Osteoblast (primary cell): ENCODE measurements around the gene SEMA6B. TPM values are rescaled to one million over a fixed set of nuclear protein-coding genes. Genes with fewer than 3 reads are reported as not detected.

Experiments used
- DNase-seq: peaks from one replicate; pipeline ENCODE4 v3.0.0; 2011; ENCODE audit warnings: low spot score, mixed read lengths; ENCODE audit not compliant: insufficient read length; ENCODE audit errors: missing footprints
- H2AFZ ChIP-seq: 2 replicates; pipeline ENCODE4 v1.6.0; 2011; ENCODE audit warnings: mild to moderate bottlenecking, low read length
- H3K27ac ChIP-seq: 2 replicates; pipeline ENCODE4 v1.5.1; 2011; ENCODE audit warnings: mild to moderate bottlenecking, low read depth, low read length, moderate library complexity
- H3K27me3 ChIP-seq: 2 replicates; pipeline ENCODE4 v1.6.0; 2012; ENCODE audit warnings: mild to moderate bottlenecking, control low read depth, inconsistent platforms, low read length, moderate library complexity; ENCODE audit not compliant: insufficient read depth
- H3K36me3 ChIP-seq: 2 replicates; pipeline ENCODE4 v1.5.1; 2011; ENCODE audit warnings: mild to moderate bottlenecking, low read length, control low read depth, moderate library complexity; ENCODE audit not compliant: insufficient read depth
- H3K4me1 ChIP-seq: 2 replicates; pipeline ENCODE4 v1.5.1; 2011; ENCODE audit warnings: mild to moderate bottlenecking, low read length, control low read depth, moderate library complexity; ENCODE audit not compliant: insufficient read depth
- H3K4me2 ChIP-seq: 2 replicates; pipeline ENCODE4 v1.6.0; 2011; ENCODE audit warnings: mild to moderate bottlenecking, low read length; ENCODE audit not compliant: insufficient read depth
- H3K4me3 ChIP-seq: fragments of 200-600 bp; sonication (generic); 3 replicates; pipeline ENCODE4 v1.5.1; 2012; ENCODE audit warnings: mild to moderate bottlenecking, low read length, inconsistent platforms; ENCODE audit not compliant: insufficient read depth
- H3K79me2 ChIP-seq: 2 replicates; pipeline ENCODE4 v1.6.0; 2012; ENCODE audit warnings: mild to moderate bottlenecking, low read length, control low read depth, inconsistent platforms; ENCODE audit not compliant: insufficient read depth
- H3K9me3 ChIP-seq: 2 replicates; pipeline ENCODE4 v1.5.1; 2011; ENCODE audit warnings: low read depth, low read length, control low read depth
- H4K20me1 ChIP-seq: 2 replicates; pipeline ENCODE4 v1.6.0; 2012; ENCODE audit warnings: mild to moderate bottlenecking, low read length, control low read depth; ENCODE audit not compliant: insufficient read depth
- CTCF ChIP-seq: IDR thresholded peaks from 2 replicates; pipeline ENCODE4 v1.5.1; 2011; ENCODE audit warnings: mild to moderate bottlenecking, low read depth, low read length, moderate library complexity; ENCODE audit errors: extremely low read depth
- total RNA-seq: library from RNA; depleted of rRNA; stranded (reverse); fragments of >200 nt; gene quantifications from 2 replicates; pipeline ENCODE4 v1.2.3, GENCODE V29; 2012

SEMA6B gene
- total RNA-seq, 1 donor = 0.36 TPM

- DNase-seq = no peak
- Histone ChIP-seq H2AFZ (no peak overlapping the region), H3K79me2 (no peaks in the 10 kb centered on the region), H3K4me3 (no peak overlapping the region), H3K4me1 (peaks cover 6% of the 10 kb centered on the region), H3K27ac (no peak overlapping the region), H3K27me3 (no peaks in the 10 kb centered on the region), H3K36me3 (no peaks in the 10 kb centered on the region), H3K4me2 (no peak overlapping the region), H4K20me1 (peaks cover 3% of the 10 kb centered on the region), H3K9me3 (no peaks in the 10 kb centered on the region)
- no peak for TF ChIP-seq CTCF
These were observed 48.8 kb downstream of the SEMA6B start for GRCh38 chr19:4510435-4511255.

- TF ChIP-seq CTCF = no peak
- Histone ChIP-seq H3K27me3 (no peaks in the 10 kb centered on the region), H3K27ac (no peak overlapping the region), H3K4me2 (no peak overlapping the region), H3K4me3 (no peak overlapping the region), H3K79me2 (no peaks in the 10 kb centered on the region), H3K36me3 (peaks cover 4% of the 10 kb centered on the region), H3K4me1 (peaks cover 6% of the 10 kb centered on the region), H2AFZ (no peak overlapping the region), H3K9me3 (no peaks in the 10 kb centered on the region), H4K20me1 (peaks cover 7% of the 10 kb centered on the region)
- DNase-seq = no peak
These were observed 50.8 kb downstream of the SEMA6B start for GRCh38 chr19:4508698-4509097.

- Histone ChIP-seq H3K79me2 (no peaks in the 10 kb centered on the region), H3K4me1 (peaks cover 6% of the 10 kb centered on the region), H3K4me2 (no peak overlapping the region), H3K27ac (no peak overlapping the region), H3K4me3 (no peak overlapping the region), H2AFZ (no peak overlapping the region), H3K36me3 (peaks cover 9% of the 10 kb centered on the region), H3K27me3 (no peaks in the 10 kb centered on the region), H3K9me3 (no peaks in the 10 kb centered on the region), H4K20me1 (peaks cover 7% of the 10 kb centered on the region)
- no peak for DNase-seq
- TF ChIP-seq CTCF = no peak
These were observed 51.7 kb downstream of the SEMA6B start for GRCh38 chr19:4507804-4508203.

GRCh38 chr19:4507150-4507452 is 52.4 kb downstream of the SEMA6B start:
- Histone ChIP-seq H2AFZ (no peak overlapping the region), H3K27ac (no peak overlapping the region), H3K4me1 (peaks cover 6% of the 10 kb centered on the region), H4K20me1 (peaks cover 7% of the 10 kb centered on the region), H3K79me2 (no peaks in the 10 kb centered on the region), H3K36me3 (peaks cover 11% of the 10 kb centered on the region), H3K4me2 (no peak overlapping the region), H3K27me3 (no peaks in the 10 kb centered on the region), H3K4me3 (no peak overlapping the region), H3K9me3 (no peaks in the 10 kb centered on the region)
- no peak for TF ChIP-seq CTCF
- DNase-seq = no peak
